Measurements from ENCODE around the gene TEKTIP1.

TEKTIP1 gene

DNA sequence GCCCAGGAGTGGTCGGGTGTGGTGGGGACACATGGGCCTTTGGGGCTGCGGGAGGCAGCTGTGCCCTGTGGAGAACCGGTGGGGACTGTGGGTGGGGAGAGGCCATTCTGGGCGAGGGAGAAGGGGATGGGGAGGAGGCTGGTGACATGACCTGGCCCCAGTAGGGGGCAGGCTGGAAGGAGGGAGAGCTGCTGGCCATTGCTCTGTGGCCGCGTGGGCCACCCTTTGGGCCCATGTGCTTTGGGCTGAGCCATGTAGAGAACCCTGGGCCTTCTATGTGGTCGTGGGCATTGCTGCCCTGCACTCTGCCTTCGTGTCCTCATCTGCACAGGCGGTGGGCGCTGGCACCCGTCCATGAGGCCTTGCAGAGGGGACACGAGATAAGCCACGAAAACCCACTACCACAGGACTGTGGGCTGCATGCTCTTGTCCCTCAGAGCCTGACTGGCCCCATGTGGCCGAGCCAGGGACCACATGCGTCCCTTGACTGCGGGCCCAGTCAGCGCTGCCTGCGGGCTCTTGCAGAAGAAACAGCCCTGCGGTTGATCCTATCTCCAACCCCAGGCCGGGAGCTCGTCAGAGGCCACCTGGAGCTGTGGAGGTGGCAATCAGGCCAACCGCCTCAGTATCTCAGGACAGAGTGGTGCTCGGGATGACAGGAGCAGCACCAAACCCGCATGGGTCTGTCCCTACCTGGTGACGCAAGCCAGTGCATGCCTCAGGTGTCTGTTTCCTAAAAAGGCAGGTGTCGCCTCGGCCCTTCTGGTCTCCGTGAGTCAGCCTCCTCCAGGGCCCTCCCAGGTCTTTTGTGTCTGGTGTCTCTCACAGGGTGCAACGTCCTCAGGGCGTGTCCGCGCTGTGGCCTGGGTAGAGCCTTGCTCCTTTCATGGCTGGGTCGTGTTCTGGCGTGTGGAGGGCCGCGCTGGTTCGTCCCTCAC is 18.5 kb upstream of the TEKTIP1 start:
- TF ChIP-seq, protein P1, sequence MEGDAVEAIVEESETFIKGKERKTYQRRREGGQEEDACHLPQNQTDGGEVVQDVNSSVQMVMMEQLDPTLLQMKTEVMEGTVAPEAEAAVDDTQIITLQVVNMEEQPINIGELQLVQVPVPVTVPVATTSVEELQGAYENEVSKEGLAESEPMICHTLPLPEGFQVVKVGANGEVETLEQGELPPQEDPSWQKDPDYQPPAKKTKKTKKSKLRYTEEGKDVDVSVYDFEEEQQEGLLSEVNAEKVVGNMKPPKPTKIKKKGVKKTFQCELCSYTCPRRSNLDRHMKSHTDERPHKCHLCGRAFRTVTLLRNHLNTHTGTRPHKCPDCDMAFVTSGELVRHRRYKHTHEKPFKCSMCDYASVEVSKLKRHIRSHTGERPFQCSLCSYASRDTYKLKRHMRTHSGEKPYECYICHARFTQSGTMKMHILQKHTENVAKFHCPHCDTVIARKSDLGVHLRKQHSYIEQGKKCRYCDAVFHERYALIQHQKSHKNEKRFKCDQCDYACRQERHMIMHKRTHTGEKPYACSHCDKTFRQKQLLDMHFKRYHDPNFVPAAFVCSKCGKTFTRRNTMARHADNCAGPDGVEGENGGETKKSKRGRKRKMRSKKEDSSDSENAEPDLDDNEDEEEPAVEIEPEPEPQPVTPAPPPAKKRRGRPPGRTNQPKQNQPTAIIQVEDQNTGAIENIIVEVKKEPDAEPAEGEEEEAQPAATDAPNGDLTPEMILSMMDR (IDR thresholded peaks at IDR 0.05; ENCODE audit: insufficient read depth, low read depth, low read length, missing control alignments) = no peak
- DNase-seq (ENCODE audit: low read depth) = no peak
- H3K4me3 ChIP-seq (ENCODE audit: low read depth, low read length) = no peak overlapping the region

DNA sequence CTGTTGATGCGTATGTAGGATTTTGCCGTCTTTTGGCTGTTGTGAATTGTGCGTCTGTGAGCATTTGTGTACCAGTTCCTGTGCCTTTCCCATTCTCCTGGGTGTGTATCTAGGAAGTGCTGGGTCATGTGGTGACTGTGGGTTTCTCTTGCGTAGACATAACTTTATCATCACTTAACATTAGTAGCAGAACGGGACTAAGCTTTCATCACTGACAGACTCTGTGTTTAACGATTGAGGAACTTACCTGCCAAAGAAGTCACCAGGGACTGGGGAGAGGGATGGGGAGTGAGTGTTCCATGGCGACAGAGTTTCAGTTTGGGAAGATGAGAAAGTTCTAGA is 17.9 kb upstream of the TEKTIP1 start:
- no peak for DNase-seq (ENCODE audit: low read depth)
- no peak overlapping the region for H3K4me3 ChIP-seq (ENCODE audit: low read depth, low read length)
- TF ChIP-seq, protein P1 (IDR thresholded peaks at IDR 0.05; ENCODE audit: insufficient read depth, low read depth, low read length, missing control alignments) = no peak

DNA sequence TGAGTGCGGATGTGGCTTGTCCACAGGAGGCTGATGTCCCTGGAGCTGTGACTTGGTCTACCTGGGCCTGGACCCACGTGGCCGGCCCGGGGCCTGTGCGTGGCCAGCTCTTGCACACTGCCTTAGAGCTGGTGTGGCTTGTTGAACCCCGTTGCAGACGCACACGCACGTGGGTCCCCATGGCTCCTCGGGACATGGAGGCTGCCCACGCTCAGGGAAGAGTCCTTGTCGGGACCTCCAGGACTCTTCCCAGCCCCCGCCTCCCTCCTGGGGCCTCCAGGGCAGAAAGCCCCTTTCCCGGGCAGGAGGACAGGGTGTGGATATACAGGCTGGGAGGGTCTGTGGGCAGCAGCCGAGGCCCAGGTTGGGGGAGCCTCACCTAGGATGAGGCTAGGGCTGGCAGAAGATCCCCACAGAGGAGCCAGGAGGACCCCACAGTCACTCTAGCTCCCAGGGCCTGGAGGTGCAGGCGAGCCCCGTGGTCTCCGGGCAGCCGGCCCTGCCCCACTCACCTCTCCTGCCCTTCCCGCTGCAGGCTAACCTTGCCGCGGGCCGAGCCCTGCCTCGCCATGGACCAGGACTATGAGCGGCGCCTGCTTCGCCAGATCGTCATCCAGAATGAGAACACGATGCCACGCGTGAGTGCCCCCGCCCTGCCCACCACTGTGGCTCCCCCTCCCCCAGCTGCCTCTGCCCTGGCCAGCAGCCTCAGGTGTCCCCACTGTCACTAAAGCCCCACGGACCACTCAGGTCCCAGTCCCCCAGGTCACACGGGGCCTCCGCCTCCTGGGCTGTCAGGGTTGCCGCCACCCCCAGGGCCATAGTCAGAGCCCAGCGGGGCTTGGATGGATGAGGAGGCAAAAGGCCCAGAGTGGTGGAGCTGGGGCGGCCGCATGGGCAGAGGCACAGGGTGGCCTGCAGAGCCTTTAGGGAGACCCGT is 16.3 kb upstream of the TEKTIP1 start:
- TF ChIP-seq, protein P1 (IDR thresholded peaks at IDR 0.05; ENCODE audit: insufficient read depth, low read depth, low read length, missing control alignments) = no peak
- H3K4me3 ChIP-seq (ENCODE audit: low read depth, low read length) = no peak overlapping the region
- no peak for DNase-seq (ENCODE audit: low read depth)

DNA sequence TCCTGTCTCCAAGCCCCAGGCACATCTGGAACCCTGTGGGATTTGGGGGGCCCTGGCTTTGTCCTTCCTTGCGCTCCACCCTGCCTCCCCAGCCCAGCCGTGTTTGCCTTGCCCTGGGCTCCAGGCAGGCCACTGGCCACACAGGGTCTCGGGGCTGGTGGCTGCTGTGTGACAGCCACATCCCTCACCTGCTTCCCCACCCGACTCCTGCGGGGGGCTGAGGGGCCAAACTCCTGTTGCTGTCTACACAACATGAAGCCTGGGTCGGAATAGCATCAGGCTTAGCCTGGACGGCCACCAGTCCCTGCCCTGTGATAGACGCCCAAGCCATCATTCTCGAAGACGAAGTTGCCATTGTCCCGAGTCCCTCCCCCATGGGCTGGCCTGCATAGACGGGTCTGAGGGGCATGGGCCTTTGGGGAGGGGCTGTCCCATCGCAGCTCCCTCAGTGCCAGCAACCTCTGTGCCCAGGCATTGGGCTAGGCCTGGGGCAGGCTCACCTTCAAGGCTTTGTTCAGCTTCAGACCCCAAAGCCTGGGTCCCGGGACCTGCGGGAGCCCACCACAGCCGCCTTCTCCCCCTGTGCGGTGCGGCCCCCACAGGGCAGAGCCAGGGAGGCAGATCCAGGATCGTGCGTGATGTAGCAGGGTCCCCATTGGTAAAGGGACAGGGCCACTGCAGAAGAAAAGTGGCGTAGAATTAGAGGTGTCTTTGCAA is 15.5 kb upstream of the TEKTIP1 start:
- TF ChIP-seq, protein P1 (IDR thresholded peaks at IDR 0.05; ENCODE audit: insufficient read depth, low read depth, low read length, missing control alignments) = no peak
- DNase-seq (ENCODE audit: low read depth) = no peak
- H3K4me3 ChIP-seq (ENCODE audit: low read depth, low read length) = no peak overlapping the region

DNA sequence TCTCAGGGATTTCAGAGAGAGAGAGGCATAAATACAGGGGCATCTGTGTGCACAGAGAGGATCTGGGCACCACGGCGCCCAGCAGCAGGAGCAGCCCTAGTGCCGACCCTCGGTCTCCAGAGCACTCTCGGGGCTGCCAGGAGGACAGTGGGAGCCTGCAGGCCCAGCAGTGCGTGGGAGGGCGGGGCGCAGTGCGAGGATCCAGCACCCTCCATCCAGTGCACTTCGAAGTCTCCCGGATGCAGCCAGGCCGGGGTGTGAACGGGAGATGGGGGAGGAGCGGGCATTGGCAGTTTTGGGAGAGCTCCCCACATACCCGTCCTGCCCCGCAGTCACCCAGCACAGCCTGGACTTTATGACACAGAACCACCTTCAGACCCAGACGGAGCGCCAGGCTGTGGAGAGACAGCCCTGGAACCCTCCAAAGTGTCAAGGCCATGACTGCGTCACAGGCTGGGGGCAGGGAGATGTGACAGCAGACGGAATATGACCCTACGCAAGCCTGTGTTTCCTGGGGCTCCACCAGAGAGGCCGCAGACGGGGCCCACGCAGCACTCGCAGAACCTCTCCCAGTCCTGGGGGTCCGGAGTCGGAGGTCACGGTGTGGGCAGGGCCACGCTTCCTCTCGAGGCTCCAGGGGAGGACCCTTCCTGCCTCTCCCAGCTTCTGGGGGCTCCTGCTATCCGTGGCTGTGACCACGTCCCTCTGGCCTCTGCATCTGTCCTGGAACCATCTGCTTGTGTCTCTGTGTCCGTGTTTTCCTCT is 14.7 kb upstream of the TEKTIP1 start:
- no peak overlapping the region for H3K4me3 ChIP-seq (ENCODE audit: low read depth, low read length)
- DNase-seq (ENCODE audit: low read depth) = no peak
- TF ChIP-seq, protein P1 (IDR thresholded peaks at IDR 0.05; ENCODE audit: insufficient read depth, low read depth, low read length, missing control alignments) = no peak
